CD4-positive, alpha-beta T cell (primary cell): ENCODE measurements around the gene KCNJ11. TPM values are rescaled to one million over a fixed set of nuclear protein-coding genes. Genes with fewer than 3 reads are reported as not detected.

ENCODE experiments used
- ATAC-seq: fragments of 200-7000 bp; cut with Tn5 transposase; one replicate; pipeline ENCODE4 v1.10.0; 2022; ENCODE audit warnings: mild to moderate bottlenecking; ENCODE audit not compliant: poor library complexity
- CTCF ChIA-PET: fragments of 350-600 bp; sonication (Branson Sonifier 250); formaldehyde crosslinking; loops from one replicate; lab custom pipeline; 2021; ENCODE audit warnings: antibody characterized with exemption, inconsistent platforms; lab: Charles Lee
- POLR2A ChIA-PET: fragments of 350-600 bp; sonication (Branson Sonifier 250); formaldehyde crosslinking; loops from one replicate; lab custom pipeline; 2021; ENCODE audit warnings: antibody characterized with exemption, inconsistent platforms; lab: Charles Lee
- DNase-seq, 14 experiments: peaks; one replicate each; pipeline ENCODE4 v3.0.0-alpha.2; 2013 to 2020; ENCODE audit warnings: mixed read lengths in 2 of 14
- H3K27ac ChIP-seq, 2 donors: one replicate each; pipeline versions ENCODE4 v1.5.1 to v1.7.0; 2013; ENCODE audit warnings: low read length in 2 of 2, low read depth in 1 of 2, mild to moderate bottlenecking in 1 of 2
- H3K27me3 ChIP-seq, 2 experiments: 1 replicate in 1 of 2; 2 replicates in 1 of 2; pipeline versions ENCODE4 v1.6.1 to v1.7.0; 2013; ENCODE audit warnings: low read length in 2 of 2, control low read depth in 1 of 2, mild to moderate bottlenecking in 1 of 2, moderate library complexity in 1 of 2; ENCODE audit not compliant: insufficient read depth in 2 of 2, control insufficient read depth in 1 of 2
- H3K36me3 ChIP-seq: one replicate; pipeline ENCODE4 v1.6.1; 2013; ENCODE audit warnings: low read length, control low read depth; ENCODE audit not compliant: insufficient read depth
- H3K4me1 ChIP-seq: one replicate; pipeline ENCODE4 v1.6.1; 2013; ENCODE audit warnings: low read length, control low read depth; ENCODE audit not compliant: insufficient read depth
- H3K4me3 ChIP-seq: one replicate; pipeline ENCODE4 v1.5.1; 2013; ENCODE audit warnings: mild to moderate bottlenecking, low read length, moderate library complexity
- H3K9me3 ChIP-seq, 2 experiments: 1 replicate in 1 of 2; 2 replicates in 1 of 2; pipeline versions ENCODE4 v1.6.1 to v1.7.0; 2013; ENCODE audit warnings: low read length in 2 of 2, mild to moderate bottlenecking in 2 of 2, control low read depth in 1 of 2, moderate library complexity in 1 of 2; ENCODE audit not compliant: control insufficient read depth in 1 of 2, insufficient read depth in 1 of 2
- H3K27ac Mint-ChIP-seq: one replicate; pipeline ENCODE4 v1.8.0; 2020; ENCODE audit warnings: mixed read lengths
- H3K27me3 Mint-ChIP-seq: one replicate; pipeline ENCODE4 v1.8.0; 2021; ENCODE audit warnings: mixed read lengths
- H3K36me3 Mint-ChIP-seq: one replicate; pipeline ENCODE4 v1.8.0; 2021; ENCODE audit warnings: low read depth, mixed read lengths
- H3K4me1 Mint-ChIP-seq: one replicate; pipeline ENCODE4 v1.8.0; 2021; ENCODE audit warnings: low read depth, mixed read lengths
- H3K4me3 Mint-ChIP-seq: one replicate; pipeline ENCODE4 v1.8.0; 2020; ENCODE audit warnings: mild to moderate bottlenecking, mixed read lengths
- H3K9me3 Mint-ChIP-seq: one replicate; pipeline ENCODE4 v1.8.0; 2020; ENCODE audit warnings: mixed read lengths
- CTCF ChIP-seq: fragments of 200-600 bp; IDR thresholded peaks from one replicate; pipeline ENCODE4 v1.8.0; 2022; ENCODE audit warnings: antibody characterized with exemption, mild to moderate bottlenecking
- intact Hi-C, 2 experiments: fragments of 100-400 bp; cut with DNase I in 1 of 2; cut with micrococcal nuclease in 1 of 2; formaldehyde crosslinking; loops; one replicate each; pipeline versions ENCODE4 v1.15.1 to v1.9.0; 2023 to 2025; cut with DNase I, micrococcal nuclease
- total RNA-seq, 174 experiments: library from RNA in 2 of 174; stranded (reverse) in 2 of 174; gene quantifications; one replicate each; pipeline ENCODE4 v1.2.3 and lab custom pipeline; 2021 to 2026

KCNJ11 gene
- total RNA-seq, 2 experiments from 2014 or later = 0.08 TPM; not detected in 1

DNA sequence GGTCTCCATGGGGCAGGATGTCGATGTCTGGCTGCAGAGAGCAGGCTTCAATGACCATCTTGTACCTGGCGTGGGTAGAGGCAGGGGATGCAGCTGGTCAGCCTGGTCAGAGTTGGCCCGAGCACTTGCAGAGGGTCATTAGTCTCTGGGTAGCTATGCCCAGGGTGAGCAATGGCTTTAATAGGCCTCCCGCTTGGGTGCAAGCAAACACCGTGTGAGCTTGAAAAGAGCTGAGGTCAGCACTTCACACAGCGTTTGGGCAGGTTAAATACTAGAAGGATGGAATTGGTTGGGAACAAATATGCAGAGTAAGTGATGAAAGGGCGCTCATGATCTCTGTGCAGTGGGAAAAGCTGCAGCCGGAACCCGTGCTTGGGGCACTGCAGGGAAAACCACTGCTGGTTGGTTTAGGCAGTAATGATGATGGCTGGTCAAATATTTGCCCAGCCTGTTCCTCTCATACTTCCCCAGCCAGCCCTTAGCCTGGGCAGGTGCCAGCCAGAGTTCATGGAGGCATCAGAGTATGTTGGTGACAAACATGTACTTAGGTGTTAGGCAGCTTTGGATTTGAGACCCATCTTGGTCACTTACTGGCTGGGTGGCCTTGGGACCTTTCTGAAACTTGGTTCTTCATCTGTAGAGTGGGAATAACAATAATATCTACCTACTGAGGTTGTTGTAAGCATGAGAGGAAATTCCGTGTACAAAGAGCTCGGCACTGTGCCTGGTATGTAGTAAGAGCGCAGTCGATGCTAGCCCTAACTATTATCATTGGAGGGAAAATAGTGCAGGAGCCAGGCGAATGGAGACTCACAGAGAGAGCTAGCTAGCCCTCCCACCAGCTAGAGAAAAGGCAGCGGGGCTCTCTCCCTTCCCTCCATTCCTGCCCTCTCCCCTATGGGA is 25.2 kb upstream of the KCNJ11 start:
- ATAC-seq = no peak
- CTCF ChIA-PET = no interaction called here
- peaks cover 5% of the 10 kb centered on the region for H3K4me1 ChIP-seq
- Mint-ChIP-seq H3K27me3 (peaks cover 46% of the 10 kb centered on the region), H3K36me3 (no peaks in the 10 kb centered on the region), H3K4me3 (no peak overlapping the region), H3K9me3 (no peaks in the 10 kb centered on the region), H3K4me1 (no peaks in the 10 kb centered on the region), H3K27ac (no peak overlapping the region)
- H3K27me3 ChIP-seq = peaks cover 3 to 7% of the 10 kb centered on the region in 2 experiments
- no peak overlapping the region for H3K27ac ChIP-seq
- POLR2A ChIA-PET = no interaction called here
- H3K9me3 ChIP-seq = no peaks in the 10 kb centered on the region
- H3K36me3 ChIP-seq = no peaks in the 10 kb centered on the region
- H3K4me3 ChIP-seq = no peak overlapping the region
- intact Hi-C loops = no loop called here
- no peak for TF ChIP-seq CTCF
- no peak for DNase-seq

- no peak for DNase-seq
- Histone ChIP-seq H3K36me3 (no peaks in the 10 kb centered on the region), H3K4me3 (no peak overlapping the region), H3K27ac (no peak overlapping the region), H3K4me1 (peaks cover 5% of the 10 kb centered on the region), H3K27me3 (peaks cover 0 to 7% of the 10 kb centered on the region in 2 experiments), H3K9me3 (no peaks in the 10 kb centered on the region)
- POLR2A ChIA-PET = no interaction called here
- TF ChIP-seq CTCF = no peak
- H3K27me3 Mint-ChIP-seq = peaks cover 36% of the 10 kb centered on the region
- H3K4me1 Mint-ChIP-seq = no peaks in the 10 kb centered on the region
- H3K4me3 Mint-ChIP-seq = no peak overlapping the region
- intact Hi-C loops = no loop called here
- no peaks in the 10 kb centered on the region for H3K9me3 Mint-ChIP-seq
- no peak for ATAC-seq
- no peaks in the 10 kb centered on the region for H3K36me3 Mint-ChIP-seq
- CTCF ChIA-PET = no interaction called here
- no peak overlapping the region for H3K27ac Mint-ChIP-seq
These were observed 24.2 kb upstream of the KCNJ11 start for GRCh38 chr11:17412488-17413180.

- no peak for TF ChIP-seq CTCF
- no peak overlapping the region for H3K27ac Mint-ChIP-seq
- CTCF ChIA-PET = no interaction called here
These were observed 23.0 kb upstream of the KCNJ11 start for GRCh38 chr11:17411418-17411817.

More at GRCh38 chr11:17411418-17411817, 23.0 kb upstream of the KCNJ11 start:
- DNase-seq = no peak
- Histone ChIP-seq H3K4me3 (no peak overlapping the region), H3K27me3 (peaks cover 0 to 7% of the 10 kb centered on the region in 2 experiments), H3K4me1 (peaks cover 5% of the 10 kb centered on the region), H3K9me3 (no peaks in the 10 kb centered on the region), H3K36me3 (no peaks in the 10 kb centered on the region), H3K27ac (no peak overlapping the region)
- no peaks in the 10 kb centered on the region for H3K4me1 Mint-ChIP-seq
- no peak overlapping the region for H3K4me3 Mint-ChIP-seq
- intact Hi-C loops = no loop called here
- no peaks in the 10 kb centered on the region for H3K9me3 Mint-ChIP-seq
- peaks cover 27% of the 10 kb centered on the region for H3K27me3 Mint-ChIP-seq
- ATAC-seq = no peak
- POLR2A ChIA-PET = no interaction called here
- no peaks in the 10 kb centered on the region for H3K36me3 Mint-ChIP-seq
